H9 (cell line): ENCODE results near the gene ATP2B2. TPM values are rescaled to one million over a fixed set of nuclear protein-coding genes. Genes with fewer than 3 reads are reported as not detected.

ENCODE experiments used
- DNase-seq: peaks from one replicate; pipeline ENCODE4 v3.0.0-alpha.2; 2017
- H2AFZ ChIP-seq: one replicate; pipeline ENCODE4 v1.6.1; 2013; ENCODE audit warnings: mild to moderate bottlenecking, low read length, control low read depth, moderate library complexity
- H2AK5ac ChIP-seq: 2 replicates; pipeline ENCODE4 v1.6.1; 2013; ENCODE audit warnings: low read length, control low read depth, mixed read lengths; ENCODE audit not compliant: insufficient read length
- H2BK120ac ChIP-seq: one replicate; pipeline ENCODE4 v1.6.1; 2013; ENCODE audit warnings: low read depth, mild to moderate bottlenecking, low read length, control low read depth, inconsistent platforms; ENCODE audit not compliant: poor library complexity, severe bottlenecking
- H2BK12ac ChIP-seq: 2 replicates; pipeline ENCODE4 v1.6.1; 2013; ENCODE audit warnings: low read length, control low read depth, mixed read lengths, low read depth; ENCODE audit not compliant: insufficient read length
- H2BK15ac ChIP-seq: 2 replicates; pipeline ENCODE4 v1.6.1; 2013; ENCODE audit warnings: low read depth, low read length, control low read depth
- H2BK20ac ChIP-seq: one replicate; pipeline ENCODE4 v1.6.1; 2013; ENCODE audit warnings: low read depth, mild to moderate bottlenecking, low read length, control low read depth, inconsistent platforms; ENCODE audit not compliant: poor library complexity, severe bottlenecking
- H2BK5ac ChIP-seq: 2 replicates; pipeline ENCODE4 v1.6.1; 2013; ENCODE audit warnings: low read length, control low read depth, mixed read lengths; ENCODE audit not compliant: insufficient read length
- H3K14ac ChIP-seq: 2 replicates; pipeline ENCODE4 v1.6.1; 2013; ENCODE audit warnings: low read length, control low read depth; ENCODE audit not compliant: insufficient read depth
- H3K18ac ChIP-seq: 2 replicates; pipeline ENCODE4 v1.6.1; 2013; ENCODE audit warnings: low read depth, mild to moderate bottlenecking, mixed read lengths, low read length, control low read depth; ENCODE audit not compliant: insufficient read length
- H3K23ac ChIP-seq: 2 replicates; pipeline ENCODE4 v1.6.1; 2013; ENCODE audit warnings: low read length, control low read depth, mixed read lengths, low read depth; ENCODE audit not compliant: insufficient read length
- H3K23me2 ChIP-seq: 2 replicates; pipeline ENCODE4 v1.6.1; 2013; ENCODE audit warnings: low read depth, mild to moderate bottlenecking, mixed read lengths, low read length, control low read depth; ENCODE audit not compliant: insufficient read length, poor library complexity, severe bottlenecking
- H3K27ac ChIP-seq: 2 replicates; pipeline ENCODE4 v1.5.1; 2013; ENCODE audit warnings: low read length, control low read depth, mixed read lengths, low read depth; ENCODE audit not compliant: insufficient read length
- H3K27me3 ChIP-seq: 2 replicates; pipeline ENCODE4 v1.6.1; 2013; ENCODE audit warnings: low read length, control low read depth, inconsistent platforms; ENCODE audit not compliant: insufficient read depth
- H3K4ac ChIP-seq: 2 replicates; pipeline ENCODE4 v1.6.1; 2013; ENCODE audit warnings: low read depth, mild to moderate bottlenecking, control low read depth, inconsistent platforms, low read length, moderate library complexity
- H3K4me1 ChIP-seq: 2 replicates; pipeline ENCODE4 v1.6.1; 2013; ENCODE audit warnings: low read length, control low read depth, inconsistent platforms; ENCODE audit not compliant: insufficient read depth
- H3K4me2 ChIP-seq: 2 replicates; pipeline ENCODE4 v1.6.1; 2013; ENCODE audit warnings: low read length, control low read depth, mixed read lengths; ENCODE audit not compliant: insufficient read length, insufficient read depth
- H3K56ac ChIP-seq: 2 replicates; pipeline ENCODE4 v1.6.1; 2013; ENCODE audit warnings: low read depth, mild to moderate bottlenecking, mixed read lengths, low read length, control low read depth; ENCODE audit not compliant: insufficient read length
- H3K79me1 ChIP-seq: 2 replicates; pipeline ENCODE4 v1.6.1; 2013; ENCODE audit warnings: low read depth, mild to moderate bottlenecking, moderate library complexity, low read length, control low read depth, inconsistent platforms; ENCODE audit not compliant: insufficient read depth, poor library complexity, severe bottlenecking
- H3K79me2 ChIP-seq: 2 replicates; pipeline ENCODE4 v1.6.1; 2013; ENCODE audit warnings: low read length, control low read depth, inconsistent platforms; ENCODE audit not compliant: insufficient read depth
- H3K9ac ChIP-seq: 2 replicates; pipeline ENCODE4 v1.6.1; 2013; ENCODE audit warnings: low read length, control low read depth, mixed read lengths; ENCODE audit not compliant: insufficient read length; ENCODE audit errors: extremely low read depth
- H3K9me3 ChIP-seq: one replicate; pipeline ENCODE4 v1.6.1; 2013; ENCODE audit warnings: low read depth, low read length, inconsistent platforms; ENCODE audit not compliant: control insufficient read depth
- H3T11ph ChIP-seq: one replicate; pipeline ENCODE4 v1.6.1; 2013; ENCODE audit warnings: mild to moderate bottlenecking, low read length, control low read depth, inconsistent platforms
- H4K20me1 ChIP-seq: one replicate; pipeline ENCODE4 v1.6.1; 2013; ENCODE audit not compliant: control insufficient read depth, insufficient read length, insufficient read depth
- H4K5ac ChIP-seq: 2 replicates; pipeline ENCODE4 v1.6.1; 2013; ENCODE audit warnings: low read depth, mild to moderate bottlenecking, mixed read lengths, low read length, control low read depth; ENCODE audit not compliant: insufficient read length
- H4K8ac ChIP-seq: replicated peaks from 2 replicates; pipeline ENCODE4 v1.6.1; 2013; ENCODE audit warnings: low read length, control low read depth, mixed read lengths, low read depth; ENCODE audit not compliant: insufficient read length
- H4K91ac ChIP-seq: 2 replicates; pipeline ENCODE4 v1.6.1; 2013; ENCODE audit warnings: low read depth, mild to moderate bottlenecking, moderate library complexity, mixed read lengths, low read length, control low read depth; ENCODE audit not compliant: insufficient read length
- H3K27ac Mint-ChIP-seq, 3 experiments: 2 replicates in 2 of 3; 3 replicates in 1 of 3; pipeline ENCODE4 v1.8.0; 2020 to 2021; ENCODE audit warnings: mixed read lengths in 3 of 3, mild to moderate bottlenecking in 1 of 3, moderate library complexity in 1 of 3
- H3K27me3 Mint-ChIP-seq: 2 replicates; pipeline ENCODE4 v1.8.0; 2021; ENCODE audit warnings: low read depth, mild to moderate bottlenecking, moderate library complexity, mixed read lengths
- H3K36me3 Mint-ChIP-seq, 3 experiments: 2 replicates in 2 of 3; 3 replicates in 1 of 3; pipeline ENCODE4 v1.8.0; 2020 to 2021; ENCODE audit warnings: low read depth in 3 of 3, mixed read lengths in 3 of 3; ENCODE audit not compliant: insufficient read depth in 1 of 3
- H3K4me1 Mint-ChIP-seq, 2 experiments: 2 replicates each; pipeline ENCODE4 v1.8.0; 2020; ENCODE audit warnings: mixed read lengths in 2 of 2
- H3K4me3 Mint-ChIP-seq, 2 experiments: 2 replicates in 1 of 2; 3 replicates in 1 of 2; pipeline ENCODE4 v1.8.0; 2020 to 2021; ENCODE audit warnings: mild to moderate bottlenecking in 2 of 2, mixed read lengths in 2 of 2, moderate library complexity in 1 of 2
- H3K9me3 Mint-ChIP-seq, 2 experiments: 2 replicates in 1 of 2; 3 replicates in 1 of 2; pipeline ENCODE4 v1.8.0; 2020; ENCODE audit warnings: mild to moderate bottlenecking in 2 of 2, mixed read lengths in 2 of 2, moderate library complexity in 1 of 2
- CTCF ChIP-seq: fragments of 200-600 bp; sonication (generic); conservative IDR thresholded peaks from 3 replicates; pipeline ENCODE4 v1.8.0; 2021; ENCODE audit warnings: antibody characterized with exemption, mild to moderate bottlenecking
- WGBS: extraction: QIAGEN DNeasy Blood & Tissue Kit; methylation state at CpG from one replicate; pipeline ENCODE4 v1.1.7; 2013; ENCODE audit warnings: missing lambda C conversion rate, low lambda C conversion rate, mixed read lengths; ENCODE audit not compliant: insufficient read length; ENCODE audit errors: extremely low coverage; 5-methylcytosine and 5-hydroxymethylcytosine counted together
- total RNA-seq: library from RNA; stranded (reverse); gene quantifications from 2 replicates; pipeline ENCODE4 v1.2.1, GENCODE V29; 2021

Gene ATP2B2
- total RNA-seq, 1 experiment from 2014 or later = 0.33 TPM

DNA sequence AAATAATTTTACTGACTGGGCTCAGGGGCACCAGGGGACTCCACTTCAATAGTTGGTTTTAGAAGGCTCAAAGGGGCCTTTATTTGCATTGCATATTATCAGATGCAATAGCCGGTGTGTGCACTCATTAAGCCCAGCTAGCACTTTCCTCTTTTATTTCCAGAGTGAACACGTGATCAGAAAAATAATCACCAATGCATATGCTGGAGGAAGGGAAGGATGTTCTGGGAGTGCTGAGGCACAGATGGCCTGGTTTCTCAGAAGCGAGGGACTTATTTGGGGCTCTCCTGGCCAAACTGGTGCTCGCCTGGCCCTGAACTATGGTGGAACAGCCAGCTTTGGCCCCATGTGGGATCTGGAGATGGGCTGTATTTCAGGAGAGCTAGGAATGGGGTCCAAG lies 124.0 kb downstream of the ATP2B2 start:
- no peaks in the 10 kb centered on the region for H3K79me1 ChIP-seq
- H2BK15ac ChIP-seq = no peak overlapping the region
- no peaks in the 10 kb centered on the region; a peak in 1 of 7 replicates for H3K36me3 Mint-ChIP-seq
- H4K20me1 ChIP-seq = no peaks in the 10 kb centered on the region
- no peak overlapping the region for H3K27ac Mint-ChIP-seq
- WGBS = no CpG with 5 or more reads among the region's 4 CpGs
- H2AK5ac ChIP-seq = no peak overlapping the region
- H3K27me3 ChIP-seq = no peaks in the 10 kb centered on the region
- no peak overlapping the region for H2BK12ac ChIP-seq
- H2BK120ac ChIP-seq = no peak overlapping the region
- no peak overlapping the region for H3K4me3 Mint-ChIP-seq
- H3K4me1 ChIP-seq = no peaks in the 10 kb centered on the region; the same call in 1 of the 2 replicates
- peaks cover 20 to 36% of the 10 kb centered on the region in 2 experiments for H3K4me1 Mint-ChIP-seq
- H3K79me2 ChIP-seq = no peaks in the 10 kb centered on the region
- no peak overlapping the region for H2AFZ ChIP-seq
- H3K27ac ChIP-seq = no peak overlapping the region
- H3K4me2 ChIP-seq = no peak overlapping the region
- H3K14ac ChIP-seq = no peak overlapping the region
- H3K23ac ChIP-seq = no peak overlapping the region
- H4K8ac ChIP-seq = no peak overlapping the region
- no peak overlapping the region for H3K4ac ChIP-seq
- no peak overlapping the region for H2BK5ac ChIP-seq
- H3K9me3 ChIP-seq = no peaks in the 10 kb centered on the region
- H4K91ac ChIP-seq = no peak overlapping the region
- H3T11ph ChIP-seq = no peak overlapping the region
- H3K18ac ChIP-seq = no peak overlapping the region
- TF ChIP-seq CTCF = no peak
- no peaks in the 10 kb centered on the region; the same call in none of the 2 replicates for H3K27me3 Mint-ChIP-seq
- H3K56ac ChIP-seq = no peak overlapping the region
- H3K9me3 Mint-ChIP-seq = no peaks in the 10 kb centered on the region
- H2BK20ac ChIP-seq = no peak overlapping the region
- no peak for DNase-seq
- no peak overlapping the region for H3K9ac ChIP-seq
- no peaks in the 10 kb centered on the region for H3K23me2 ChIP-seq
- no peak overlapping the region for H4K5ac ChIP-seq
